Uterus (tissue), 2 donors: ENCODE measurements around the gene GPR132.
"Not testable (repeated sequence)": the region's sequence is repeated elsewhere in the genome, so short reads cannot be mapped to it uniquely, and the experiment has no call there.

Experiments used
- POLR2A ChIP-seq, 2 donors: fragments of 450-650 bp; IDR thresholded peaks; one replicate each; pipeline ENCODE4 v1.6.1; 2016; ENCODE audit warnings: antibody characterized with exemption in 2 of 2, mild to moderate bottlenecking in 1 of 2, moderate library complexity in 1 of 2
- TF ChIP-seq, protein P1 (sequence below), 4 experiments: fragments of 200-600 bp in 2 of 4; fragments of 450-650 bp in 2 of 4; sonication (generic) in 2 of 4; IDR thresholded peaks; one replicate each; pipeline ENCODE4 v1.5.1; 2016 to 2019; ENCODE audit warnings: antibody characterized with exemption in 4 of 4, mild to moderate bottlenecking in 2 of 4, moderate library complexity in 1 of 4

DNA sequence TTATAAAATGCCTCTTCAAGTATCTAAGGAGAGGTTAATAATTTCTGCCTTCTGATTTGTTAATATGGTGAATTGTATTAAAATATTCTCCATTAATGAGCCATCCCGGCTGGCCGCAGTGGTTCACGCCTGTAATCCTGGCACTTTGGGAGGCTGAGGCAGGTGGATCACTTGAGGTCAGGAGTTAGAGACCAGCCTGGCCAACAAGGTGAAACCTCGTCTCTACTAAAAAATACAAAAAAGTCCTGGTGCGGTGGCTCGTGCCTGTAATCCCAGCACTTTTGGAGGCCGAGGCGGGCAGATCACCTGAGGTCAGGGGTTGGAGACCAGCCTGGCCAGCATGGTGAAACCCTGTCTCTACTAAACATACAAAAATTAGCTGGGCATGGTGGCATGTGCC is 44.0 kb upstream of the GPR132 start:
- TF ChIP-seq, protein P1, sequence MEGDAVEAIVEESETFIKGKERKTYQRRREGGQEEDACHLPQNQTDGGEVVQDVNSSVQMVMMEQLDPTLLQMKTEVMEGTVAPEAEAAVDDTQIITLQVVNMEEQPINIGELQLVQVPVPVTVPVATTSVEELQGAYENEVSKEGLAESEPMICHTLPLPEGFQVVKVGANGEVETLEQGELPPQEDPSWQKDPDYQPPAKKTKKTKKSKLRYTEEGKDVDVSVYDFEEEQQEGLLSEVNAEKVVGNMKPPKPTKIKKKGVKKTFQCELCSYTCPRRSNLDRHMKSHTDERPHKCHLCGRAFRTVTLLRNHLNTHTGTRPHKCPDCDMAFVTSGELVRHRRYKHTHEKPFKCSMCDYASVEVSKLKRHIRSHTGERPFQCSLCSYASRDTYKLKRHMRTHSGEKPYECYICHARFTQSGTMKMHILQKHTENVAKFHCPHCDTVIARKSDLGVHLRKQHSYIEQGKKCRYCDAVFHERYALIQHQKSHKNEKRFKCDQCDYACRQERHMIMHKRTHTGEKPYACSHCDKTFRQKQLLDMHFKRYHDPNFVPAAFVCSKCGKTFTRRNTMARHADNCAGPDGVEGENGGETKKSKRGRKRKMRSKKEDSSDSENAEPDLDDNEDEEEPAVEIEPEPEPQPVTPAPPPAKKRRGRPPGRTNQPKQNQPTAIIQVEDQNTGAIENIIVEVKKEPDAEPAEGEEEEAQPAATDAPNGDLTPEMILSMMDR (IDR thresholded peaks at IDR 0.05), result not testable (repeated sequence)
- not testable (repeated sequence) for TF ChIP-seq POLR2A (IDR thresholded peaks at IDR 0.05)
